ENCODE measurements around the gene ARPC3. TPM values are rescaled to one million over a fixed set of nuclear protein-coding genes. Genes with fewer than 3 reads are reported as not detected.

The ARPC3 gene
- total RNA-seq = 429 and 927 TPM in 2 replicates

GRCh38 chr12:110449799-110450497, at the start of gene ARPC3:
Gene ARPC3, minus strand, starts transcription at chr12:110450337. Its CDS starts 77 bp downstream, at chr12:110450260.

GRCh38 chr12:110468214-110469048, 18.3 kb upstream of the ARPC3 start, which contains the start of the genes FAM216A and GPN3:
Gene FAM216A, plus strand, starts transcription at chr12:110468845. Its CDS starts 31 bp downstream, at chr12:110468876.
Gene GPN3, minus strand, starts transcription at chr12:110468257. Its CDS starts 54 bp downstream, at chr12:110468203.

GRCh38 chr12:110403146-110403975, 46.8 kb downstream of the ARPC3 start, which contains the start of gene ANAPC7:
Gene ANAPC7, minus strand, starts transcription at chr12:110403708. Its CDS starts 81 bp downstream, at chr12:110403627.

Other genes with a start within 250 kb of the ARPC3 start
- 97.0 and 162 TPM in 2 replicates for gene ATP2A2, start 169.1 kb downstream of the ARPC3 start, total RNA-seq
- gene ANAPC7, start 46.6 kb downstream of the ARPC3 start, total RNA-seq = 12.6 and 33.4 TPM in 2 replicates
- 18.4 and 24.7 TPM in 2 replicates for gene GPN3, start 17.9 kb upstream of the ARPC3 start, total RNA-seq
- gene FAM216A, start 18.5 kb upstream of the ARPC3 start, total RNA-seq = 14.9 and 16.4 TPM in 2 replicates
- gene VPS29, start 51.8 kb upstream of the ARPC3 start, total RNA-seq = 41.3 and 57.1 TPM in 2 replicates
- 0.32 and 0.39 TPM in 2 replicates for gene RAD9B, start 52.0 kb upstream of the ARPC3 start, total RNA-seq
- gene PPTC7, start 133.0 kb upstream of the ARPC3 start, total RNA-seq = 6.2 and 10.5 TPM in 2 replicates
- gene TCTN1, start 163.8 kb upstream of the ARPC3 start, total RNA-seq = 22.9 and 75.0 TPM in 2 replicates
- 4.4 and 6.4 TPM in 2 replicates for gene HVCN1, start 238.8 kb upstream of the ARPC3 start, total RNA-seq